Measurements from ENCODE around the gene PLB1.

GRCh38 chr2:28586867-28587266 lies 91.0 kb downstream of the PLB1 start:
- TF ChIP-seq CTCF (conservative IDR thresholded peaks at IDR 0.05; ENCODE audit: low read length) (no peak), EZH2phosphoT487 (IDR thresholded peaks at IDR 0.05; ENCODE audit: borderline replicate concordance, low read depth, low read length) (no peak)
